A549 (cell line): ENCODE data around the gene IFI27L1. TPM values are rescaled to one million over a fixed set of nuclear protein-coding genes. Genes with fewer than 3 reads are reported as not detected.

Experiments
- ATAC-seq, 2 experiments: fragments of 200-7000 bp in 1 of 2; fragments of >200 bp in 1 of 2; cut with Nextera tagmentation in 1 of 2; cut with Tn5 transposase in 1 of 2; 3 replicates each; pipeline versions ENCODE4 v1.8.0 to v1.9.1; 2018 to 2020; ENCODE audit warnings: mild to moderate bottlenecking in 1 of 2, moderate library complexity in 1 of 2
- CTCF ChIA-PET: fragments of 300-600 bp; sonication (Branson Sonifier 250); formaldehyde crosslinking; extraction: SDS; loops from one replicate; lab custom pipeline; 2021; ENCODE audit warnings: antibody characterized with exemption, inconsistent platforms; lab: Yijun Ruan, JAX
- POLR2A ChIA-PET: fragments of 350-600 bp; formaldehyde crosslinking; extraction: SDS; loops from one replicate; lab custom pipeline; 2021; ENCODE audit warnings: antibody characterized with exemption, inconsistent platforms; lab: Yijun Ruan, JAX
- DNase-seq, 2 experiments: peaks; one replicate each; pipeline versions ENCODE4 v3.0.0 to v3.0.0-alpha.2; 2011 to 2016; ENCODE audit warnings: low read depth in 1 of 2, low spot score in 1 of 2
- FAIRE-seq: peaks from 2 replicates; lab custom pipeline; 2011; peaks lifted over from hg19 to GRCh38; lab: Jason Lieb, UNC
- H3K27ac ChIP-seq, 2 experiments: fragments of >200 bp; sonication (Bioruptor Twin); formaldehyde crosslinking; 3 replicates each; pipeline ENCODE4 v1.5.1; 2016 to 2017
- H3K4me1 ChIP-seq: fragments of >200 bp; sonication (Bioruptor Twin); formaldehyde crosslinking; 3 replicates; pipeline ENCODE4 v1.6.1; 2016
- H3K4me2 ChIP-seq: fragments of >200 bp; sonication (Bioruptor Twin); formaldehyde crosslinking; 3 replicates; pipeline ENCODE4 v1.6.1; 2016
- H3K4me3 ChIP-seq: fragments of >200 bp; sonication (Bioruptor Twin); formaldehyde crosslinking; 3 replicates; pipeline ENCODE4 v1.5.1; 2016
- H3K9me3 ChIP-seq: fragments of >200 bp; sonication (Bioruptor Twin); formaldehyde crosslinking; 3 replicates; pipeline ENCODE4 v1.6.1; 2016
- ATOH8 ChIP-seq: fragments of 250-450 bp; sonication (Bioruptor Pico); IDR thresholded peaks from 2 replicates; pipeline ENCODE4 v1.5.0; 2020; ENCODE audit warnings: low read depth, mild to moderate bottlenecking, moderate library complexity
- CBX2 ChIP-seq: fragments of 200-600 bp; sonication (generic); IDR thresholded peaks from 2 replicates; pipeline ENCODE4 v1.6.1; 2016; ENCODE audit warnings: low read depth, mild to moderate bottlenecking, borderline replicate concordance
- CEBPB ChIP-seq, 2 experiments: fragments of >200 bp in 1 of 2; sonication (Bioruptor Twin) in 1 of 2; formaldehyde crosslinking in 1 of 2; IDR thresholded peaks; 2 replicates each; pipeline ENCODE4 v1.6.1; 2012 to 2016
- CHD2 ChIP-seq: fragments of 150-350 bp; IDR thresholded peaks from 2 replicates; pipeline ENCODE4 v1.6.1; 2014; ENCODE audit warnings: low read length; ENCODE audit not compliant: partially characterized antibody
- CHD4 ChIP-seq: fragments of 200-600 bp; sonication (generic); IDR thresholded peaks from 2 replicates; pipeline ENCODE4 v1.6.1; 2016; ENCODE audit warnings: antibody characterized with exemption, mild to moderate bottlenecking, borderline replicate concordance
- CTCF ChIP-seq: fragments of >200 bp; sonication (Bioruptor Twin); formaldehyde crosslinking; IDR thresholded peaks from 3 replicates; pipeline ENCODE4 v1.5.1; 2016
- E2F6 ChIP-seq: IDR thresholded peaks from 2 replicates; pipeline ENCODE4 v1.6.1; 2012; ENCODE audit warnings: low read depth, borderline replicate concordance
- ESRRA ChIP-seq: fragments of 150-350 bp; IDR thresholded peaks from 2 replicates; pipeline ENCODE4 v1.6.1; 2014; ENCODE audit warnings: mild to moderate bottlenecking, low read length, borderline replicate concordance
- FOSB ChIP-seq: fragments of 250-450 bp; sonication (Bioruptor Pico); IDR thresholded peaks from 2 replicates; pipeline ENCODE4 v1.5.0; 2020; ENCODE audit warnings: mild to moderate bottlenecking, moderate library complexity
- GATA3 ChIP-seq: IDR thresholded peaks from 2 replicates; pipeline ENCODE4 v1.6.1; 2012; ENCODE audit warnings: borderline replicate concordance
- HDAC2 ChIP-seq: fragments of 200-600 bp; sonication (generic); IDR thresholded peaks from 2 replicates; pipeline ENCODE4 v1.6.1; 2016
- HMGXB4 ChIP-seq: fragments of 250-450 bp; sonication (Bioruptor Pico); IDR thresholded peaks from 2 replicates; pipeline ENCODE4 v1.5.0; 2021; ENCODE audit warnings: mild to moderate bottlenecking, moderate library complexity, borderline replicate concordance
- HOXA7 ChIP-seq: fragments of 250-450 bp; sonication (Bioruptor Pico); IDR thresholded peaks from 2 replicates; pipeline ENCODE4 v1.5.0; 2020; ENCODE audit warnings: mild to moderate bottlenecking, moderate library complexity
- JUN ChIP-seq, 2 experiments: fragments of >200 bp; sonication (Bioruptor Twin); formaldehyde crosslinking; IDR thresholded peaks; 2 replicates in 1 of 2; 3 replicates in 1 of 2; pipeline ENCODE4 v1.6.1; 2016 to 2017
- JUNB ChIP-seq: fragments of >200 bp; sonication (Bioruptor Twin); formaldehyde crosslinking; IDR thresholded peaks from 2 replicates; pipeline ENCODE4 v1.6.1; 2016
- KDM1A ChIP-seq: fragments of 200-600 bp; sonication (generic); IDR thresholded peaks from 2 replicates; pipeline ENCODE4 v1.6.1; 2016; ENCODE audit warnings: low read depth, mild to moderate bottlenecking
- KDM5A ChIP-seq: fragments of 200-600 bp; sonication (generic); IDR thresholded peaks from 2 replicates; pipeline ENCODE4 v1.6.1; 2016; ENCODE audit warnings: antibody characterized with exemption, mild to moderate bottlenecking
- MAZ ChIP-seq: fragments of 150-350 bp; IDR thresholded peaks from 2 replicates; pipeline ENCODE4 v1.6.1; 2014; ENCODE audit warnings: antibody characterized with exemption, low read depth, low read length, borderline replicate concordance
- MYC ChIP-seq: IDR thresholded peaks from 2 replicates; pipeline ENCODE4 v1.6.1; 2012; ENCODE audit warnings: mild to moderate bottlenecking, inconsistent platforms, low read length, improper control_type of control experiment, borderline replicate concordance
- PBX3 ChIP-seq: IDR thresholded peaks from 2 replicates; pipeline ENCODE4 v1.6.1; 2012
- POLR2A ChIP-seq: IDR thresholded peaks from 2 replicates; pipeline ENCODE4 v1.6.1; 2012; ENCODE audit warnings: mild to moderate bottlenecking, low read length
- POLR2AphosphoS2 ChIP-seq: conservative IDR thresholded peaks from 2 replicates; pipeline ENCODE4 v1.6.1; 2012; ENCODE audit warnings: low read length, improper control_type of control experiment, inconsistent platforms
- RAD21 ChIP-seq, 2 experiments: fragments of >200 bp in 1 of 2; sonication (Bioruptor Twin) in 1 of 2; formaldehyde crosslinking in 1 of 2; IDR thresholded peaks in 1 of 2; conservative IDR thresholded peaks in 1 of 2; 2 replicates in 1 of 2; 3 replicates in 1 of 2; pipeline ENCODE4 v1.6.1; 2012 to 2018; ENCODE audit warnings: inconsistent platforms in 1 of 2
- RFX5 ChIP-seq: fragments of 450-650 bp; IDR thresholded peaks from 2 replicates; pipeline ENCODE4 v1.7.1; 2014; ENCODE audit warnings: antibody characterized with exemption, mild to moderate bottlenecking, moderate library complexity
- RNF2 ChIP-seq: fragments of 200-600 bp; sonication (generic); IDR thresholded peaks from 2 replicates; pipeline ENCODE4 v1.6.1; 2016; ENCODE audit warnings: low read depth, mild to moderate bottlenecking, antibody characterized with exemption, moderate library complexity, borderline replicate concordance
- TP53 ChIP-seq: fragments of 250-450 bp; sonication (Bioruptor Pico); IDR thresholded peaks from 2 replicates; pipeline ENCODE4 v1.5.0; 2021; ENCODE audit warnings: mild to moderate bottlenecking, moderate library complexity
- ZNF302 ChIP-seq: fragments of 250-450 bp; sonication (Bioruptor Pico); IDR thresholded peaks from 2 replicates; pipeline ENCODE4 v1.9.0; 2021; ENCODE audit warnings: inconsistent platforms, mild to moderate bottlenecking, moderate library complexity
- ZSCAN20 ChIP-seq: fragments of 250-450 bp; sonication (Bioruptor Pico); IDR thresholded peaks from 2 replicates; pipeline ENCODE4 v1.8.0; 2022; ENCODE audit warnings: mild to moderate bottlenecking, moderate library complexity
- WGBS: methylation state at CpG from one replicate; pipeline ENCODE4 v1.1.6; 2017; ENCODE audit errors: missing lambda C conversion rate; 5-methylcytosine and 5-hydroxymethylcytosine counted together
- polyA plus RNA-seq, 4 experiments: library from polyadenylated mRNA; depleted of rRNA in 3 of 4; stranded (reverse); fragments of >200 nt; fragmentation: RNase III in 1 of 4; extraction: RNeasy Plus Mini Kit Qiagen cat#74134 plus additional on column Dnase treatment in 1 of 4; gene quantifications; 2 replicates in 3 of 4; 3 replicates in 1 of 4; pipeline ENCODE4 v1.2.3, GENCODE V29; 2011 to 2017

IFI27L1 gene
- polyA plus RNA-seq, 2 of the 4 experiments (the other 2 are of a cell fraction): 15.9 to 28.0 TPM

GRCh38 chr14:94117856-94118255, 36.7 kb downstream of the IFI27L1 start:
- Histone ChIP-seq H3K4me2 (no peak overlapping the region), H3K9me3 (peaks cover 13% of the 10 kb centered on the region; the same call in 1 of the 3 replicates), H3K4me1 (no peaks in the 10 kb centered on the region), H3K4me3 (no peak overlapping the region), H3K27ac (no peak overlapping the region)
- ATAC-seq (no peak), FAIRE-seq (no peak), DNase-seq (no peak)
- ChIA-PET CTCF (no interaction called here), POLR2A (no interaction called here)
- no peak for TF ChIP-seq CHD2
- TF ChIP-seq CHD4: no peak
- no peak for TF ChIP-seq POLR2AphosphoS2
- TF ChIP-seq HMGXB4 (CRISPR knock-in tag): no peak
- TF ChIP-seq FOSB (CRISPR knock-in tag): no peak
- no peak for TF ChIP-seq KDM5A
- no peak for TF ChIP-seq GATA3
- no peak for TF ChIP-seq HDAC2
- TF ChIP-seq ATOH8: no peak
- WGBS: 24% methylated on average over 9 of the region's 9 CpGs

GRCh38 chr14:94119071-94119470, 38.0 kb downstream of the IFI27L1 start:
- H3K4me3 ChIP-seq: no peak overlapping the region
- peaks cover 13% of the 10 kb centered on the region; the same call in 1 of the 3 replicates for H3K9me3 ChIP-seq
- ChIA-PET CTCF (interaction anchor here (0.6 to 1.6 kb wide), 3 partner anchors 14 to 167 kb away, joined by 3 to 4 read pairs (median 3); no protein-coding TSS in a partner anchor), POLR2A (no interaction called here)
- ATAC-seq (no peak), DNase-seq (no peak), FAIRE-seq (no peak)
- H3K4me1 ChIP-seq: no peaks in the 10 kb centered on the region
- H3K27ac ChIP-seq: no peak overlapping the region
- no peak overlapping the region for H3K4me2 ChIP-seq
- no peak for TF ChIP-seq PBX3
- no peak for TF ChIP-seq RAD21 (conservative IDR thresholded peaks at IDR 0.05 in 1 of 2, IDR thresholded peaks at IDR 0.05 in 1 of 2)
- TF ChIP-seq KDM1A: no peak
- TF ChIP-seq RFX5: no peak
- TF ChIP-seq POLR2A: no peak
- TF ChIP-seq MYC: no peak
- TF ChIP-seq CTCF: no peak

GRCh38 chr14:94120667-94121340, 39.7 kb downstream of the IFI27L1 start:
- Histone ChIP-seq H3K4me1 (no peaks in the 10 kb centered on the region), H3K4me2 (no peak overlapping the region), H3K4me3 (no peak overlapping the region), H3K27ac (no peak overlapping the region), H3K9me3 (peaks cover 13% of the 10 kb centered on the region; the same call in 1 of the 3 replicates)
- WGBS: 25% methylated on average over 5 of the region's 5 CpGs
- ATAC-seq (no peak), FAIRE-seq (no peak), DNase-seq (no peak)
- CTCF ChIA-PET: no interaction called here
- POLR2A ChIA-PET: no interaction called here
- TF ChIP-seq RNF2: no peak
- no peak for TF ChIP-seq ZSCAN20 (CRISPR knock-in tag)
- no peak for TF ChIP-seq CBX2
- no peak for TF ChIP-seq E2F6
- TF ChIP-seq JUNB: no peak
- TF ChIP-seq ESRRA: no peak
- no peak for TF ChIP-seq HDAC2
- TF ChIP-seq CEBPB (IDR thresholded peaks at IDR 0.05): no peak
- TF ChIP-seq TP53: no peak
- TF ChIP-seq JUN (IDR thresholded peaks at IDR 0.05): no peak
- TF ChIP-seq HOXA7 (CRISPR knock-in tag): no peak
- TF ChIP-seq ZNF302 (CRISPR knock-in tag): no peak
- TF ChIP-seq MYC: no peak
- TF ChIP-seq MAZ: no peak
- TF ChIP-seq ATOH8: no peak
